Measurements from ENCODE around the gene TBX2.
"Not testable (repeated sequence)": the region's sequence is repeated elsewhere in the genome, so short reads cannot be mapped to it uniquely, and the experiment has no call there.

TBX2 gene

DNA sequence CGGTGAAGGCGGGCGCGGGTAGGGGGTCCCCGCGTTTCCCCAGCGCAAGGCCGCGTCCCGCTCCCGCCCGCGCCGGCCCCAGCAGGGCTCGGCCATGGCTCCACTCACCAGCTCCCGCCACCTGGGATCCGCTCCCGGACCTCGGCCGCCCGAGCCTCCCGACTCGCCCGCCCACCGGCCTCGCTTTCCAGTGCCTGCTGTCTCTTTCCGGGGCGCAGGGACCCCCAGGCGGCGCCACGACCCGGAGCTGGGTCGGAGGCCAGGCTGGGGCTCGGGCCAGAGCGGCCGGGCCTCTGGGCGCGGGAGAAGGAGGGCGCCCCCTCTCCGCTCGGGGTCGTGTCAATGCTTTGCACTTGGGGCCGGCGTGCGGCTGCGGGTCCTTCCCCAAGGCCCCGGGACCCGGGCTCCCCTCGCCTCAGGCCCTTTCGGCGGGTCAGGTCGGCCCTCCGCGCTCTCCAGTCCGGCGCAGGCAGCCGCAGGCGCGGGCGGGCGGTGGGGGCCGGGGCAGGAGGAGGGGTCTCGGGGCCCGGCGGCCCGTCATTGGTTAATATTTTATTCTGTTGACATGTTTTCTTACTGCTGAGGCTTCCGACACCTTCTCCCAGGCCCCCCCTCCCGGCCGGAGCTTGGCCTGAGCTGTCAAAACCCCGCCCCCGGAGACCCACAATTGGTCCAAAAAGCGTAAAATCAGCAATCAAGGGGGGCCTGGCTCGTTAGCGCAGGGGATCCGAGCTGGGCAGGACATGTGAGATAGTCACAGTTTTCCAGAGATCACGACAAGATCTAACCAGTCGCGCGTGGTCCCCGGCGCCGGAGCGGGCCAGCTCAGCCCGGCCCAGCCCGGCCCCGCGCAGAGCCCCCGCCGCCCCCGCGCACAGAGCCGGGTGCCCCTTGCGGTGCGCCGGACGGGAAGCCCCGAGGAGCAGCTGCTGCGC, at the start of gene TBX2:
Gene TBX2, plus strand, starts transcription at position 713 of the 935 bp plus-strand sequence. CDS start 334 bp downstream, outside the sequence.
- Histone ChIP-seq H3K9ac (ENCODE audit: low read length) (no peak within 1 kb of the TSS), H3K27ac (ENCODE audit: low read depth, low read length) (no peak within 1 kb of the TSS), H3K4me3 (ENCODE audit: low read depth, low read length) (peak within 1 kb of the TSS; percentile 53)

DNA sequence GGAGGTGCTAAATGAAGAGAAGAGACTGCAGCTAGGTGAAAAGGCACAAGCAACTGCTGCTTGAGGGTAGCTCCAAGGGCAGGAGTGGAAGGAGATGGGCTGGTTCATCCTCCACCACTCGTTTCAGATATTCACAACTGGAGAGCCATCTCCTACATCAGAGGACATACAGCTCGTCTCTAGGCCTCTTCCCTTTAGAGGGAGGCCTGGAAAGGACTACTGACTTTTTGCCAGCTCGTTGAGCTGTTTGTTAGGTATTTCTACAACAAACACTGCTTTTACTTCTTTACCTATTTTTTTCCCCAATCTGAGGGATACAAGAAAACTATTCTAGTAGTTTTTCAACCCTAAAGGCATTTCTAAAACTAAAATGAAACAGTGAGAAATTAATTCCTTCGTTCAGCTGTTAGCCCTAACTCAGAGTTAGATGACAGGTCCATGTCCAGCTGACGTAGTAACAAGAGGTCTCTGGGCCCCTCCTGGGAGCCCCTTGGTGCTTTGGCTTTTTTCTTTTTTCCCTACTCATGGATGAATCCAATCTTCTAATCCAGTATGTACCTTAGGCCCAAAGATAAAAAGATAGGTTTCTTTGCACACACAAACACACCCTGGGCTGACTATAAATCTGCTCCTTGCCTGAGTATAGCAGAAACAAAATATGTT, 47.8 kb upstream of the TBX2 start:
- H3K9me3 ChIP-seq (ENCODE audit: control insufficient read depth, insufficient read depth, low read depth, low read length): no peaks in the 10 kb centered on the region

More for the DNA sequence above, at the start of gene TBX2:
- H3K4me1 ChIP-seq (ENCODE audit: control insufficient read depth, insufficient read depth, low read length): peaks cover 32% of the 10 kb centered on the region
- H3K9me3 ChIP-seq (ENCODE audit: control insufficient read depth, insufficient read depth, low read depth, low read length): no peaks in the 10 kb centered on the region
- no peaks in the 10 kb centered on the region for H3K36me3 ChIP-seq (ENCODE audit: control insufficient read depth, insufficient read depth, low read length)
- H3K27me3 ChIP-seq (ENCODE audit: control insufficient read depth, insufficient read depth, low read length): peaks cover 99% of the 10 kb centered on the region

DNA sequence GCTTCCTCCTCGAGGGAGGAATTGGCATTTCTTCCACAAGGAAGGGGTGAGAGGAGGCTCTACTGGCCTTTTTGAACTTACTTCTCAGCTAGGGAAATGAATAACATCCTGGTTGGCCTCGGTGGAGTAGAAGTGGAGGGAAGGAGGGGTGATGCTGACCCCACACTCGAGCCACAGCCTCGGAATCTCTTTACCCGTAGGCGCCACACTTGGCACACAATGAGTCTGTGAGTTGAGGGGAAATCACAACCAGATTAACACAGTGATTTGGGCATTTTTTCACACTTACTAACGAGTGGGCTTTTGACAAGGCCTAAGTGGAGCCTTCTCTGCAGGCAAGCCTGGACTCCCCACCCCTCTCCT, 47.3 kb upstream of the TBX2 start:
- Histone ChIP-seq H3K27me3 (ENCODE audit: control insufficient read depth, insufficient read depth, low read length) (no peaks in the 10 kb centered on the region), H3K9ac (ENCODE audit: low read length) (no peak overlapping the region), H3K4me1 (ENCODE audit: control insufficient read depth, insufficient read depth, low read length) (peaks cover 31% of the 10 kb centered on the region), H3K4me3 (ENCODE audit: low read depth, low read length) (no peak overlapping the region), H3K36me3 (ENCODE audit: control insufficient read depth, insufficient read depth, low read length) (no peaks in the 10 kb centered on the region), H3K9me3 (ENCODE audit: control insufficient read depth, insufficient read depth, low read depth, low read length) (no peaks in the 10 kb centered on the region), H3K27ac (ENCODE audit: low read depth, low read length) (no peak overlapping the region)

More for the DNA sequence above, 47.8 kb upstream of the TBX2 start:
- H3K9ac ChIP-seq (ENCODE audit: low read length): no peak overlapping the region
- H3K4me3 ChIP-seq (ENCODE audit: low read depth, low read length): no peak overlapping the region
- peaks cover 31% of the 10 kb centered on the region for H3K4me1 ChIP-seq (ENCODE audit: control insufficient read depth, insufficient read depth, low read length)
- no peak overlapping the region for H3K27ac ChIP-seq (ENCODE audit: low read depth, low read length)
- H3K36me3 ChIP-seq (ENCODE audit: control insufficient read depth, insufficient read depth, low read length): no peaks in the 10 kb centered on the region
- no peaks in the 10 kb centered on the region for H3K27me3 ChIP-seq (ENCODE audit: control insufficient read depth, insufficient read depth, low read length)

DNA sequence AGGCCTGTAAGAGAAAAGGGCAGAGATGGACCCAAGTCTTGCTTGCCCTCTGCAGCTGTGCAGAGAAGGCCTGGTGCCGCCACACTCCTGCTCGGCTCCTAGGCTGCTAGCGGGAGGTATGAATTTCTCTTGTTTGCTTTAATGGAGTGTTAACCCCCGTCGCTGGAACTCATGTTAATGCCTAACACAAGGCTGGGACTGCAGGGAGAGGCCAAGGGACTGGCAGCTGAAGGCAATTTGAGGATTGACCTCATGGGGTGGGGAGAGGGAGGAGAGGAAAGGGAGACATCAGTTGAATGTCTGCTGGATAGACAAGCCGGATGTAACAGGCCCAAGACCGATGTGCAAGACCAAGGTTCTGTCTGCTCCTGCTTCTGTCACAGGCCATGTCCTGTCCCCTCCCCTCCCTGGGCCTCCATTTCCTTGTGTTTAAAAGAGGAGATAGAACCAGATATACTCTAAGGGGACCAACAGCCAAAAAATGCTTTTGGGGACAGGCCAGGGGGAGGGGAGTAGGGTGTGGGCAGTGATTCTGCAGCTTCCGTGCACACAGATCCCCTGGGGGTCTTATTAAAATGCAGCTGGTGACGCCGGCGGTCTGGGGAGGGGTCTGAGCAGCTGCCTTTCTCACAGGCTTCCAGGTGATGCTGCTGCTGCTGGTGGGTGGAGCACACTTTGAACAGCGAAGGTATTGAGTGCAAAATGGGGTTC, 46.7 kb upstream of the TBX2 start:
- H3K36me3 ChIP-seq (ENCODE audit: control insufficient read depth, insufficient read depth, low read length): no peaks in the 10 kb centered on the region
- H3K4me3 ChIP-seq (ENCODE audit: low read depth, low read length): no peak overlapping the region
- no peak overlapping the region for H3K27ac ChIP-seq (ENCODE audit: low read depth, low read length)
- H3K4me1 ChIP-seq (ENCODE audit: control insufficient read depth, insufficient read depth, low read length): peaks cover 31% of the 10 kb centered on the region
- H3K9me3 ChIP-seq (ENCODE audit: control insufficient read depth, insufficient read depth, low read depth, low read length): no peaks in the 10 kb centered on the region
- no peaks in the 10 kb centered on the region for H3K27me3 ChIP-seq (ENCODE audit: control insufficient read depth, insufficient read depth, low read length)
- no peak overlapping the region for H3K9ac ChIP-seq (ENCODE audit: low read length)

DNA sequence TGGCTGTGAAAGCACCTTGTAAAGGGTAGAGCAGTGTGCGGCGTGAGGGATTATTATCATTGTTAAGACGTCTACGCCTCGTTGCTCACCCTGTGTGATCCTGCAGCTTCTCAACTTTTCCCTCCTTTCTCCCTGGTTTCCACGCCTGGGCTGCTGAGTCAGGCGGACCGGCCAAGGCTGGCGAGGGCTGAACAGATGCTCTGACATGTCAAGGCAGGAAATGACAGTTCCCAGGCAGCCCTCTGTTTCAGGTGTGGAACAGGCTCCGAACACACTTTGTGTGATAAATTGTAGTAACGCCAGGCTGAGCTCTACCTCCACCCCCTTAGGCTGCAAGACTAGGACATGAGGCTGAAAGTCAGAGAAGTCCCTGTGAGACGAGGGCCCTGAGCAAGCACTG, 46.0 kb upstream of the TBX2 start:
- H3K36me3 ChIP-seq (ENCODE audit: control insufficient read depth, insufficient read depth, low read length): no peaks in the 10 kb centered on the region
- H3K27me3 ChIP-seq (ENCODE audit: control insufficient read depth, insufficient read depth, low read length): no peaks in the 10 kb centered on the region
- H3K27ac ChIP-seq (ENCODE audit: low read depth, low read length): no peak overlapping the region
- H3K4me3 ChIP-seq (ENCODE audit: low read depth, low read length): no peak overlapping the region
- peaks cover 31% of the 10 kb centered on the region for H3K4me1 ChIP-seq (ENCODE audit: control insufficient read depth, insufficient read depth, low read length)
- no peaks in the 10 kb centered on the region for H3K9me3 ChIP-seq (ENCODE audit: control insufficient read depth, insufficient read depth, low read depth, low read length)
- H3K9ac ChIP-seq (ENCODE audit: low read length): no peak overlapping the region

DNA sequence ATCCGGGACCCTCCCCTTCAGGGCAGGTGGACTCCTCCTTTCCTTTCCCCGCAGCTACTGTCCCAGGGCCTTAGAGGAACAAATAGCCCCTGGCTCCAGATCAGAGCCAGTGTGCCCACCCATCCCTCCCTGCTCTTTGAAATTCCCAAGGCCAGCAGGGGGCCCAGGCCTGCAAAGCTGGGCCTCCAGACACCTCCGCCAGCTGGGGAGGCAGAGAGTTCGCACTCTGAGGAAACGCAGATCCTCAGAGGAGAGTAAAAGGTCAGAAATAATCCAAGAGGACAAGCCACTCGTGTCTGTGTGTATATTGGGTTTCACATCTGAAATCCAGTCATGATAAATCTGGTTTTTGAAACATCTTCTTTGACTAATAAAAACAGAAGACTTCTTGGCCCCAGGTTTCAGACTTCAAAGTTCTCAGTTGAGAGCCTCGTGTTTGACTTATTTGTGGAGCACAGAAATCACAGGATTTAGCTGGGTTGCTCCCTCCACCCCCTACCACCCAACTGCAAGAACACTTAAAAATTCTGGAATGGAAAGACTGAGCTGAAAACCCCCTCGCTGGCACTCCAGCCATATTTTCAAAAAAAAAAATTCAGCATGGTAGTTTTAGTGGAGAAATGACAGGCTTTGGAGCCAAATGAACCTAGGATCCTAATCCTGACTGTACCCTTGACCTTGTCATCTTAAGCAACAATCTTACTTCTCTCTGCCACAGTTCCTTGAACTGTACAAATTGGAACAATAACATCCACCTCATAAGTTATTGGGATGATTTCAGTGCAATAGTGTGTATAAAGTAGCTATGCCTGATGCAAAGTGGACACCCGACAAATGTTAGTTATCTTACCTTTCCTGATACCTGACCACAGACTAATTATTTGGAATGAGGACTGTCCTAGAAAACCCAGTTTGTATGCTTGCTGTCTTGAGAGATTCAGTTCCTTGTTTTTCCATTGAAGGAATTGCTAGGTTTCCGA, 44.5 kb upstream of the TBX2 start:
- no peak overlapping the region for H3K9ac ChIP-seq (ENCODE audit: low read length)
- H3K4me1 ChIP-seq (ENCODE audit: control insufficient read depth, insufficient read depth, low read length): peaks cover 31% of the 10 kb centered on the region
- H3K27me3 ChIP-seq (ENCODE audit: control insufficient read depth, insufficient read depth, low read length): no peaks in the 10 kb centered on the region
- H3K27ac ChIP-seq (ENCODE audit: low read depth, low read length): no peak overlapping the region
- no peaks in the 10 kb centered on the region for H3K36me3 ChIP-seq (ENCODE audit: control insufficient read depth, insufficient read depth, low read length)
- H3K4me3 ChIP-seq (ENCODE audit: low read depth, low read length): no peak overlapping the region
- no peaks in the 10 kb centered on the region for H3K9me3 ChIP-seq (ENCODE audit: control insufficient read depth, insufficient read depth, low read depth, low read length)

DNA sequence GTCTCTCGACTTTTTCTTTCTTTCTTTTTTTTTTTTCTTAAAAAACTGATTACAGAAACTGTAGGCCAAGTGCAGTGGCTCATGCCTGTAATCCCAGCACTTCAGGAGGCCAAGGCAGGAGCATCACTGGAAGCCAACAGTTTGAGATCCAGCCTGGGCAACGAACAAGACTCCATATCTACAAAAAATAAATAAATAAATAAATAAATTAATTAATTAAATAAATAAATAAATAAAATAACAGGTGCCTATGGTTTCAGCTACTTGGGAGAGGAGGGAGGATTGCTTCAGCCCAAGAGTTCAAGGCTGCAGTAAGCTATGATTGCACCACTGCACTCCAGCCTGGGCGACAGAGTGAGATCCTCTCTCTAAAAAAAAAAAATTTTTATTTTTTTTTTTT, 42.6 kb upstream of the TBX2 start:
- H3K9ac ChIP-seq (ENCODE audit: low read length); H3K36me3 ChIP-seq (ENCODE audit: control insufficient read depth, insufficient read depth, low read length); H3K4me3 ChIP-seq (ENCODE audit: low read depth, low read length); H3K27ac ChIP-seq (ENCODE audit: low read depth, low read length); H3K27me3 ChIP-seq (ENCODE audit: control insufficient read depth, insufficient read depth, low read length); H3K9me3 ChIP-seq (ENCODE audit: control insufficient read depth, insufficient read depth, low read depth, low read length): not testable (repeated sequence)
- H3K4me1 ChIP-seq (ENCODE audit: control insufficient read depth, insufficient read depth, low read length): peaks cover 30% of the 10 kb centered on the region

DNA sequence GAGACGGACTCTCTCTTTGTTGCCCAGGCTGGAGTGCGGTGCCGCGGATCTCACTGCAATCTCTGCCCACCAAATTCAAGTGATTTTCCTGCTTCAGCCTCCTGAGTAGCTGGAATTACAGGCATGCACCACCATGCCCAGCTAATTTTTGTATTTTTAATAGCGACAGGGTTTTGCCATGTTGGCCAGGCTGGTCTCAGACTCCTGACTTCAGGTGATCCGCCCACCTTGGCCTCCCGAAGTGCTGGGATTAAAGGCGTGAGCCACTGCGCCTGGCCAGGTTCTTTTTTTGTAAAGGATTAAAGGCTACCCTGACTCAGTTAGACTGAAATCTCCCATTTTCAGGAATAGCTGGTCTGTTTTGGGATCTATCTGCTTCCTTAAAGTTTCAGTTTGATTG, 40.1 kb upstream of the TBX2 start:
- H3K27me3 ChIP-seq (ENCODE audit: control insufficient read depth, insufficient read depth, low read length); H3K4me1 ChIP-seq (ENCODE audit: control insufficient read depth, insufficient read depth, low read length); H3K27ac ChIP-seq (ENCODE audit: low read depth, low read length): not testable (repeated sequence)

DNA sequence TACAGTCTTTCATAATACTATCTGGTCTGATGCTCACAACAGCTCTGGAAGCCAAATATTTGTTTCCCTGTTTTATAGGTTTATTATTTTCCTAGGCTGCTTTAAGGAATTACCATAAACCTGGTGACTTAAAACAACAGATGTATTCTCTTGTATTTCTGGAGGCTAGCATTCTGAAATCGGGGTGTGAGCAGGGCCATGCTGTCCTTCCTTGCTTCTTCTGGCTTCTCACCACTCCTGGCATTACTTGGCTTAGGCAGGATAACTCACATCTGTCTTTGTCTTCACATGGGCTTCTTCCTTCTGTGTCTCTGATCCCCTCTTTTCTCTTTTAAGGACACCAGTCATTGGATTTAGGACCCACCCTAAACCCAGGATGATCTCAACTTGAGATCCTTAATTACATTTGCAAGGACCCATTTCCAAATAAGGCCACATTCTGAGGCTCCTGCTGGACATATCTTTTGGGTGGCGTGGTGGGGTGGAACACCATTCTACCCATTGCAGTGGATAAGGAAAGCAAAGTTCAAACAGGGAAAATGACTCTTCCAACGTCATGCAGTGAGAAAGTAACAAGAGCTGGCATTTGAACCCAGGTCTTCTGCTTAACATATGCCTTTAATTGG, 39.2 kb upstream of the TBX2 start:
- no peaks in the 10 kb centered on the region for H3K27me3 ChIP-seq (ENCODE audit: control insufficient read depth, insufficient read depth, low read length)
- no peaks in the 10 kb centered on the region for H3K9me3 ChIP-seq (ENCODE audit: control insufficient read depth, insufficient read depth, low read depth, low read length)
- no peak overlapping the region for H3K9ac ChIP-seq (ENCODE audit: low read length)
- H3K27ac ChIP-seq (ENCODE audit: low read depth, low read length): no peak overlapping the region
- no peaks in the 10 kb centered on the region for H3K36me3 ChIP-seq (ENCODE audit: control insufficient read depth, insufficient read depth, low read length)
- no peak overlapping the region for H3K4me3 ChIP-seq (ENCODE audit: low read depth, low read length)
- H3K4me1 ChIP-seq (ENCODE audit: control insufficient read depth, insufficient read depth, low read length): peaks cover 2% of the 10 kb centered on the region; the same call in 1 of the 2 replicates

More for the DNA sequence above, 40.1 kb upstream of the TBX2 start:
- H3K9me3 ChIP-seq (ENCODE audit: control insufficient read depth, insufficient read depth, low read depth, low read length); H3K36me3 ChIP-seq (ENCODE audit: control insufficient read depth, insufficient read depth, low read length); H3K9ac ChIP-seq (ENCODE audit: low read length); H3K4me3 ChIP-seq (ENCODE audit: low read depth, low read length): not testable (repeated sequence)

DNA sequence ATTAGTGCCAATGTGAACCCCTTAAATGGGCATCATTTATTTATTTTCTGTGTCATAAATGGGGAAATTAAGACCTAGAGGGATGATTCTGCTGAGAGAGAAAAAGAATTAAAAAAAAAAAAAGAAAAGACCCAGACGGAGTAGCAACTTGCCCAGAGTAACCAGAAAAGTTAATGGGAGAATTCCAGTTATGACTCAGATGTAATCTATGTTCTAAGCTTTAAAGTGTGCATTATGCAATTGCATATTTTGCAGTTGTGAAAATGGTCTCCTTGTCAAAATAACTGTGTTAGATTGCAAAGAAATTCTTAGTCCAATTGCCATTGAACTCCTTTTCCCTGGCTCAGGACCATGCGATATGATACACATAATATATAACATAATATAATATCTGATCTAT, 38.6 kb upstream of the TBX2 start:
- Histone ChIP-seq H3K4me3 (ENCODE audit: low read depth, low read length) (no peak overlapping the region), H3K9me3 (ENCODE audit: control insufficient read depth, insufficient read depth, low read depth, low read length) (no peaks in the 10 kb centered on the region), H3K9ac (ENCODE audit: low read length) (no peak overlapping the region), H3K36me3 (ENCODE audit: control insufficient read depth, insufficient read depth, low read length) (no peaks in the 10 kb centered on the region), H3K27ac (ENCODE audit: low read depth, low read length) (no peak overlapping the region), H3K27me3 (ENCODE audit: control insufficient read depth, insufficient read depth, low read length) (no peaks in the 10 kb centered on the region), H3K4me1 (ENCODE audit: control insufficient read depth, insufficient read depth, low read length) (no peaks in the 10 kb centered on the region; the same call in 1 of the 2 replicates)
